ENCODE measurements around the gene ADGRL2. TPM values are rescaled to one million over a fixed set of nuclear protein-coding genes. Genes with fewer than 3 reads are reported as not detected.

Gene ADGRL2
- total RNA-seq, 6 donors from 2014 or later, result 21.0 to 133 (median 84.0) TPM

DNA sequence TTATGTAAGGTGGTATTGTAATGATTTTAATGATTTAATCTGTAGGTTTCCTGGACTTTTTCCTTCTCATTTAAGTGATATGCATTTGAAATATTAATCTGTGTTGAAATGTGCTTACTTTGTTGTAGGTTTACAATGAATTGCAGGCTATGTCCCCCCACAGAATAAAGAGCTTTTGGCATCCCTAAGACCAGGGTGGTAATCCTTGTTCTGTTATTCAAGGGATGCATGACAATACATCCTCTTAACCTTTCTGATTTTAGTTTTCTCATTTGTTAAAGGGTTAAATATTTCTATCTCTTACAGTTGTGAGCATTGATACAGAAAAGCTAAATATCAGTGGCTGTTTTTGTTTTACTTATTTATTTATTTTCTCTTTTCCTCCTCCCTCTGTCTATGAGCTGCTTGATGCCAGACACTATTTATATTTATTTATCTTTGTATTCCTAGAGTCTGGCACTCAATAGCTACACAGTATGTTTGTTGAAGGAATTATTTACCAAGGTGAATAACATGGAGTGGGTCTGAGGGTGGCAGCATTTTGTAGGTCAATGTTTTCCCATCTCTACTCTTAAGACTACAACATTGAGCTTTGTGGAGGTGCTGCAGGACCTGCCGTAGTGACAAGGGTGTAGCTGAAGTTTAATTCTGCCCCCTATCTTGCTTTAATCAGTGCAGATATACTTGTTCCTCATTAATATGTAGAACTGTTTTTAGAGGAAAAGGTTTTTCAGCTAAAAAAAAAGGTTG lies 19.9 kb upstream of the ADGRL2 start:
- TF ChIP-seq POLR2AphosphoS5 (IDR thresholded peaks at IDR 0.05) (no peak), EP300 (IDR thresholded peaks at IDR 0.05) (no peak), POLR2A (IDR thresholded peaks at IDR 0.05) (no peak)
- TF ChIP-seq, protein P1, sequence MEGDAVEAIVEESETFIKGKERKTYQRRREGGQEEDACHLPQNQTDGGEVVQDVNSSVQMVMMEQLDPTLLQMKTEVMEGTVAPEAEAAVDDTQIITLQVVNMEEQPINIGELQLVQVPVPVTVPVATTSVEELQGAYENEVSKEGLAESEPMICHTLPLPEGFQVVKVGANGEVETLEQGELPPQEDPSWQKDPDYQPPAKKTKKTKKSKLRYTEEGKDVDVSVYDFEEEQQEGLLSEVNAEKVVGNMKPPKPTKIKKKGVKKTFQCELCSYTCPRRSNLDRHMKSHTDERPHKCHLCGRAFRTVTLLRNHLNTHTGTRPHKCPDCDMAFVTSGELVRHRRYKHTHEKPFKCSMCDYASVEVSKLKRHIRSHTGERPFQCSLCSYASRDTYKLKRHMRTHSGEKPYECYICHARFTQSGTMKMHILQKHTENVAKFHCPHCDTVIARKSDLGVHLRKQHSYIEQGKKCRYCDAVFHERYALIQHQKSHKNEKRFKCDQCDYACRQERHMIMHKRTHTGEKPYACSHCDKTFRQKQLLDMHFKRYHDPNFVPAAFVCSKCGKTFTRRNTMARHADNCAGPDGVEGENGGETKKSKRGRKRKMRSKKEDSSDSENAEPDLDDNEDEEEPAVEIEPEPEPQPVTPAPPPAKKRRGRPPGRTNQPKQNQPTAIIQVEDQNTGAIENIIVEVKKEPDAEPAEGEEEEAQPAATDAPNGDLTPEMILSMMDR (IDR thresholded peaks at IDR 0.05), result no peak
- H3K4me1 ChIP-seq, result no peaks in the 10 kb centered on the region
- H3K4me3 ChIP-seq, result no peak overlapping the region
- no peaks in the 10 kb centered on the region for H3K27me3 ChIP-seq
- DNase-seq, result no peak
- H3K9me3 ChIP-seq, result no peaks in the 10 kb centered on the region
- no peak overlapping the region for H3K27ac ChIP-seq
- ATAC-seq (ENCODE audit: low FRiP score in 2 of 2), result no peak
- WGBS, 2 donors, result 96 to 100% methylated on average over 1 of the region's 1 CpG
- no peaks in the 10 kb centered on the region for H3K36me3 ChIP-seq

DNA sequence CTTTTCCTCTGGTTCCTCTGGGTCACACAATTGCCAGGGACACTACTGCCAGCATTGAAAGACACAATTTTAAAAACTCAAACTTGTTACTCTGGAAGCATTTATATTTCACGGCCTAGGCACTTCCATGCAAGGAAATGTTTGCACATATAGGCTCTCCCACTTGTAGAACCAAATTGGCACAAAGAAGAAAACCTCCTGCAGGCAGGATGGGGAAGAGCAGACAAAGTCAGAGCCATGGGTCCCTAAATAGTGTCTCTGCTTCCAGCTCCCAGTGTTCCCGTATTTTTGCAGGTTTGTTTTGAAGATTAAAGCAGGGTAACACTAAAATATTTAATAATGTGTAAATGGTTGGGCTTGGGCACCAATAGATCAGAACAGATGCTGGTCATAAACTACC lies 19.0 kb upstream of the ADGRL2 start:
- Histone ChIP-seq H3K27ac (no peak overlapping the region), H3K36me3 (no peaks in the 10 kb centered on the region), H3K4me3 (no peak overlapping the region), H3K9me3 (no peaks in the 10 kb centered on the region), H3K4me1 (no peaks in the 10 kb centered on the region), H3K27me3 (no peaks in the 10 kb centered on the region)
- ATAC-seq (ENCODE audit: low FRiP score in 2 of 2) (no peak), DNase-seq (no peak)
- 77 to 87% methylated on average over 2 of the region's 2 CpGs for WGBS, 2 donors
- TF ChIP-seq POLR2AphosphoS5 (IDR thresholded peaks at IDR 0.05), result no peak
- TF ChIP-seq, protein P1 (IDR thresholded peaks at IDR 0.05), result no peak
- TF ChIP-seq POLR2A (IDR thresholded peaks at IDR 0.05), result no peak
- TF ChIP-seq EP300 (IDR thresholded peaks at IDR 0.05), result no peak

DNA sequence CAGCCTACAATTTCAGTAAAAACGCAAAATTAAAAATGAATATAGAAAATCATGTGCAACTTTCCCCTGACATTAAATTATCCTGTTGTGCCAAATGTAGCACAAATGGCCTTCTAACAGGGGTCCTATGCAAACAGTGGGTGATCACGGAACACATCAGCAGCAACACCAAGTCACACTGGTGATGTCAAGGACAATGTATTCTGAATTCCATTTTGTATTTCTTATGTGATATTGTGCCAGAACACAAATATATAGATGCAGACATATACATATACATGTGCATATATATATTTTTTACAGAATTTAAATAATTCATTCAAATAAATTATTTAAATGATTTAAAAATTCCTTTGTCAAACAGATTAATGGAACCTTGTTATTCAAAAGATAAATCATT lies 8.6 kb upstream of the ADGRL2 start:
- H3K27ac ChIP-seq, result no peak overlapping the region
- H3K4me1 ChIP-seq, result peaks cover 0 to 2% (median 0%) of the 10 kb centered on the region in 4 donors
- no peaks in the 10 kb centered on the region for H3K36me3 ChIP-seq
- 70 to 78% methylated on average over 2 of the region's 2 CpGs for WGBS, 2 donors
- DNase-seq, result no peak
- no peaks in the 10 kb centered on the region for H3K9me3 ChIP-seq
- H3K27me3 ChIP-seq, result no peaks in the 10 kb centered on the region
- TF ChIP-seq POLR2A (IDR thresholded peaks at IDR 0.05), result no peak
- TF ChIP-seq EP300 (IDR thresholded peaks at IDR 0.05), result no peak
- TF ChIP-seq, protein P1 (IDR thresholded peaks at IDR 0.05), result no peak
- TF ChIP-seq POLR2AphosphoS5 (IDR thresholded peaks at IDR 0.05), result no peak
- ATAC-seq (ENCODE audit: low FRiP score in 2 of 2), result no peak
- H3K4me3 ChIP-seq, result no peak overlapping the region

DNA sequence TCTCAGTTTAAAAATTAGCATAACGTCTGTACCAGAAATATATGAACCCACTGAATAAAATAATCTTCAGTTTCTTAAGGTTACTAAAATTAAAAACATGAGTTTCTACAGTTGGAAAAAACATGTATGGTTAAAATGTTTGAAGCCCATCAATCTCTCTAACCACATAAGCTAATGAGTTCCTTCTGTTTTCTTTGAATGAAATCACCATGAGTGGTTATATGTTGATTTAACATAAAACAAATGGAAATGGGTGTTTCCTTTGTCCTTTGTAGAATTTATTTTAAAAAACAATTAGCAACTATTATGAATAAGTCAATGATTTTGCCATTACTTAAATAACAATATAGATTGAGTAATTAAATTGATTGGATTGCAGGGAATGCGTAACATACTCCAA lies 3.0 kb upstream of the ADGRL2 start:
- ATAC-seq (ENCODE audit: low FRiP score in 2 of 2) (no peak), DNase-seq (no peak)
- peaks cover 0 to 7% (median 2%) of the 10 kb centered on the region in 4 donors for H3K27me3 ChIP-seq
- H3K4me3 ChIP-seq, result no peak overlapping the region
- H3K27ac ChIP-seq, result peak overlapping the region in 1 of 4 donors; percentile 13
- H3K4me1 ChIP-seq, result peaks cover 0 to 19% (median 3%) of the 10 kb centered on the region in 4 donors
- TF ChIP-seq POLR2AphosphoS5 (IDR thresholded peaks at IDR 0.05) (no peak), EP300 (IDR thresholded peaks at IDR 0.05) (no peak), POLR2A (IDR thresholded peaks at IDR 0.05) (no peak)
- TF ChIP-seq, protein P1 (IDR thresholded peaks at IDR 0.05), result no peak
- WGBS, 2 donors, result 73 to 83% methylated on average over 2 of the region's 2 CpGs
- H3K9me3 ChIP-seq, result no peaks in the 10 kb centered on the region
- H3K36me3 ChIP-seq, result no peaks in the 10 kb centered on the region
